HG02610 (cell line): Measurements from ENCODE around the gene NT5DC2.

ENCODE experiments used
- ATAC-seq: cut with Tn5 transposase; IDR thresholded peaks from one replicate; pipeline ENCODE4 v1.9.1; 2021; ENCODE audit warnings: mild to moderate bottlenecking, moderate library complexity; ENCODE audit not compliant: unreplicated experiment

Gene NT5DC2

DNA sequence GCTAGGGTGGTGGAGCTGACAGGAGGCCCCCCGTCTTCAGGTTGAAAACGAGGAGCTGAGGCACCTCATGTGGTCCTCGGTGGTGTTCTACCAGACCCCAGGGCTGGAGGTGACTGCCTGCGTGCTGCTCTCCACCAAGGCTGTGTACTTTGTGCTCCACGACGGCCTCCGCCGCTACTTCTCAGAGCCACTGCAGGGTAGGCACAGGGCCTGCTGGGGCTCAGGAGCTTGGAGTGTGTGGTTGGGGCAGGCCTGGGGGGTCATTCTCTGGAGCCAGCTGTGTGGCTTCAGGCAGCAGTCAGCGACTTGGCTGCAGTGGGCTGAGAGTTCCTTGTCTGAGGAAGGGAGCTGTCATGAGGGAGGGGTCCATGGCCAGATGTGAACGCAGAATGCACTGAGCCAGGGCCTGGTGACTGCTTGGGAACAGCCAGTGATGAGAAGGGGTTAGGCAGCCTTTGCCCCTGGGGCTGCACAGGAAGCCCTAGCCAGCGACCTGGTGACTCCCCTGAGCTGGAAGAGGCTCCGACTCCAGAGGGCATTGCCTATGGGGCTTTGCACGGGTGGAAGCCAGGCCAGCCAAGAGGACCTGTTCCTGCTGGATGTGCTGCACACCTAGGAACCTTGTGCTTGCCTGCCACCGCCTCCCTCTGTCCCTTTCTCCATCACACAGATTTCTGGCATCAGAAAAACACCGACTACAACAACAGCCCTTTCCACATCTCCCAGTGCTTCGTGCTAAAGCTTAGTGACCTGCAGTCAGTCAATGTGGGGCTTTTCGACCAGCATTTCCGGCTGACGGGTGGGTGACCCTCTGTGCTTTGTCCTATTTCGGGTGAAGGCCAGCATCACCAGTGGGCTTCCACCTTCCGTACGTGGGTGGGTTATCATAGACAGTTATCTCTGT, 43.4 kb downstream of the NT5DC2 start:
- ATAC-seq, result no peak

DNA sequence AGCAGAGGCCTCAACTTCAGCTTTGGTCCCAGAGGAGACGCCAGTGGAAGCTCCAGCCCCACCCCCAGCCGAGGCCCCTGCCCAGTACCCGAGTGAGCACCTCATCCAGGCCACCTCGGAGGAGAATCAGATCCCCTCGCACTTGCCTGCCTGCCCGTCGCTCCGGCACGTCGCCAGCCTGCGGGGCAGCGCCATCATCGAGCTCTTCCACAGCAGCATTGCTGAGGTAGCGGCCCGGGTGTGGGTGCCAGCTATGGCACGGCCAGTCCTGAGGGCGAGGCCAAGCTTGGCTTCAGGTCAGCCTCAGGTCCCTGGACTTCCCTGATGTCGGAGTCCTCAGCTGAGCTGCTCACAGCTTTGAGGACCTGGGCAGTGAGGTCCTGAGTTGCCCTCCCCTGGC, 44.2 kb downstream of the NT5DC2 start:
- ATAC-seq, result no peak

DNA sequence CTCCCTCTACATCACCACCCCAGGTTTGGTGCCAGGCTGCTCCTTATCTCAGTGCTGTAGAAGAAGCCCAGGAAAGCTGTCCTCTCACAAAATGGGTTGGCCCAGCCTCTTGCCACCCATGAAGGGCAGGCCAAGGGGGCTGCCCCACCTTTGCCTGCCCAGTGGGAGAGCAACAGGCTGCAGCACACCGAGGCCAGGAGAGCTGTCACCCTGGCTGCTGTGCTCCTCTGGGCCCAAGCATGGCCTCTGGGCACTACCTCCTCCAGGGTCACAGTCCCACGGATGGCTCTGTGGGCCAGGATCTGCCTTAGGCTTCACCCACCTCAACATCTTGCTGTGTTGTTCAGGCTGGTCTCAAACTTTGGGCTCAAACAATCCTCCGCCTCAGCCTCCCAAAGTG, 44.9 kb downstream of the NT5DC2 start:
- no peak for ATAC-seq

DNA sequence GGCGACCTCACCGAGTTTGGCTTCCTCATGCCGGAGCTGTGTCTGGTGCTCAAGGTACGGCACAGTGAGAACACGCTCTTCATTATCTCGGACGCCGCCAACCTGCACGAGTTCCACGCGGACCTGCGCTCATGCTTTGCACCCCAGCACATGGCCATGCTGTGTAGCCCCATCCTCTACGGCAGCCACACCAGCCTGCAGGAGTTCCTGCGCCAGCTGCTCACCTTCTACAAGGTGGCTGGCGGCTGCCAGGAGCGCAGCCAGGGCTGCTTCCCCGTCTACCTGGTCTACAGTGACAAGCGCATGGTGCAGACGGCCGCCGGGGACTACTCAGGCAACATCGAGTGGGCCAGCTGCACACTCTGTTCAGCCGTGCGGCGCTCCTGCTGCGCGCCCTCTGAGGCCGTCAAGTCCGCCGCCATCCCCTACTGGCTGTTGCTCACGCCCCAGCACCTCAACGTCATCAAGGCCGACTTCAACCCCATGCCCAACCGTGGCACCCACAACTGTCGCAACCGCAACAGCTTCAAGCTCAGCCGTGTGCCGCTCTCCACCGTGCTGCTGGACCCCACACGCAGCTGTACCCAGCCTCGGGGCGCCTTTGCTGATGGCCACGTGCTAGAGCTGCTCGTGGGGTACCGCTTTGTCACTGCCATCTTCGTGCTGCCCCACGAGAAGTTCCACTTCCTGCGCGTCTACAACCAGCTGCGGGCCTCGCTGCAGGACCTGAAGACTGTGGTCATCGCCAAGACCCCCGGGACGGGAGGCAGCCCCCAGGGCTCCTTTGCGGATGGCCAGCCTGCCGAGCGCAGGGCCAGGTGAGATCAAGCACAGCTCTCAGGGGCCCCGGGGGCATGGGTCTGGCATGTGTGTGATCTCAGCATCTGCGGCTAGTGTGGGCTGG, 45.6 kb downstream of the NT5DC2 start:
- no peak for ATAC-seq

DNA sequence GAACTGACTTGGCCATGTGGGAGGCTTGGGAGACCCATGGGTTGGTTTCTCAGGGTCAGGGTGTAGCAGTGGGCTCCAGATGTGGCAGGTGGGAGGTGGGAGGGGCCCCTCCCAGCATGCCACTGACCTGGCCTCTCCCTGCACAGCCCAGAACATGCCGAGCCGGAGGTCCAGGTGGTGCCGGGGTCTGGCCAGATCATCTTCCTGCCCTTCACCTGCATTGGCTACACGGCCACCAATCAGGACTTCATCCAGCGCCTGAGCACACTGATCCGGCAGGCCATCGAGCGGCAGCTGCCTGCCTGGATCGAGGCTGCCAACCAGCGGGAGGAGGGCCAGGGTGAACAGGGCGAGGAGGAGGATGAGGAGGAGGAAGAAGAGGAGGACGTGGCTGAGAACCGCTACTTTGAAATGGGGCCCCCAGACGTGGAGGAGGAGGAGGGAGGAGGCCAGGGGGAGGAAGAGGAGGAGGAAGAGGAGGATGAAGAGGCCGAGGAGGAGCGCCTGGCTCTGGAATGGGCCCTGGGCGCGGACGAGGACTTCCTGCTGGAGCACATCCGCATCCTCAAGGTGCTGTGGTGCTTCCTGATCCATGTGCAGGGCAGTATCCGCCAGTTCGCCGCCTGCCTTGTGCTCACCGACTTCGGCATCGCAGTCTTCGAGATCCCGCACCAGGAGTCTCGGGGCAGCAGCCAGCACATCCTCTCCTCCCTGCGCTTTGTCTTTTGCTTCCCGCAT, 46.4 kb downstream of the NT5DC2 start:
- no peak for ATAC-seq

DNA sequence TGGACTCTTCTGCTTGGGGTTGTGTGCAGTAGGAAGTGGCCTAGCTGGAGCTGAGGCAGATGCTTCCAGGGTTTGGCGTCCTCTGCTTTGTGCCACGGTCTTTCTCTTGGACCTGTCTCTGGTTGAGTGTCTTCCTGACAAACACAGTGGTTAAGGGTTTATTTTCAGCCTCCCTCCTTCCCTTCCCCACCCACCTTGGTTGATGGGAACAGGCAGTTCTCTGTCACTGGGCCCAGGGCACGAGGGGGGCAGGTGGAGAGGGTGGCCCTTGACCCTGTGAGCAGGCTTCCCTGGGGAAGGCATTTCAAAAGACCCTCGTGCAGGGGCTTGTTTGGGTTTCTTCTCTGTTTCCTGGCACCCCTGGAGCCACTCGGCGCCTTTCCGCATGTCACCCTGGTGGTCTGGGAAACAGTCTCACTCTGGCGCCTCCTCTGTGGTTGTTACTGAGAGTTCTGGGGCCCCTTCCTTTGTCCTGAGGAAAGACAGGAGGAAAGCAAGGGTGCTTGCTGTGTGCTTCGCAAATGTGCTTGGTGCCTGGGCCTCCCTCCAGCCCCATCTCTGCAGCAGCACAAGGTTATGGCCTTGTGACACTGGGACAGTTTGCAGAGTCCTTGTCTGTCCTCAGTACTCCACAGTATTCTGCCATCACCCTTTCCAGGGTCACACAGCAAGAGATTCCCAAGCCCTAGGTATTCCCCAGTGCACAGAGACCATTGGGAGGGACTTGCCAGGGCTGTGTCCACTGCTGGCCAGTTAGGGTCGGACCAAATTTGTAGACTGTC, 48.8 kb downstream of the NT5DC2 start:
- ATAC-seq, result no peak

DNA sequence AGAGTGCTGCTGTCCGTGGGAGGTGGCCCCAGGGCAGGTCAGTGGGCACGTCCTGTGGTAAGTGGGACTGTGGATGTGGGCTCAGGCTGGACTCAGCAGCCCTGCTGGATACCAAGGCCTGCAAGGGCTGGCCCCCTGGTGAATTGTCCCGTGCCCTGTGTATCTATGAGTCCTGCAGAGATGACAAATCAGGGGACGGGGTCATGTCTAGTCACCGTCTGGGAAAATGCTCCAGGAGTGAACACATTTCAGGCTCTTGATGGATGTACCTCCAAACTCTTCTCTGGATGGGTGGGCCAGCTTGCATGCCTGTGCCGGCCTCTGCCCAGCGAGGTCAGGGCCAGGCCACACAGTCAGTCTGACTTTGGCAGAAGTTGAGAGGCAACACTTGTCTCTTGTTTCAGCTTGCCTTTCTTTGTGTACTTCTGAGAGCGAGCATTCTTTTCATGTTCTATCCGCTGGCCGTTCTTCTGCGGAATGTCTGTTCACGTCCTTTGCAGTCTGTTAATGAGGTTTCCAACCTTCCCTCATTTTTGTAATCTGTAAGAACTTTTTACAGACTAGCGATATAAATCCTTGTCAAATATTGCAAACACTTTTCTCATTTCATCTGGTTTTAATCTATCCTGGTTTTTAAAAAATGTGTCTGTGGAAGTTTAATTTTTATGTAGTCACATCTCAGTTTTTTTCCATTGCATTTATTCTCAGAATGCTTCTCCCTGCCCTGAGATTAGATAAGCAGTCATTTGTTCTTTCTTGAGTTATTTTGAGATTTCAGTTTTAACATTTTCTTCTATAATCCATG, 49.9 kb downstream of the NT5DC2 start:
- ATAC-seq, result no peak

DNA sequence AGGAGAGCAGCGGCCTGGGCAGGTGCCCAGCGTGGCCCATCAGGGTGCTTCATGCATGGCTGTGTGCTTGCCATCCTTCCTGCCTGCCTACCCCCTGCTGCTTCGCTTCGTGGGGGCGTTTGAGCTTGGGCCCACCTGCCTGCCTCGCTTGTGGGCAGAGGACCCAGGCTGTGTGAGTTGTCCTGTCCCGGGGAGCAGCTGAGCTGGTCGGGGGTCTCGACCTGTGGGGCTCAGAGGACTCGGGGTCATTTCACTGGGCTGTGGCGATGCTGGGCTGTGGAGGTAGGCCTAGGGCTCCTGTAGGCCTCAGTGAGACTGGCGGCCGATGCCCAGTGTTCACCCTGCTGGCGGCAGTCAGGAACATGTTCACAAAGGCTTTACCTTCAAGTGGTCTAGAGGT, 50.6 kb downstream of the NT5DC2 start:
- no peak for ATAC-seq

DNA sequence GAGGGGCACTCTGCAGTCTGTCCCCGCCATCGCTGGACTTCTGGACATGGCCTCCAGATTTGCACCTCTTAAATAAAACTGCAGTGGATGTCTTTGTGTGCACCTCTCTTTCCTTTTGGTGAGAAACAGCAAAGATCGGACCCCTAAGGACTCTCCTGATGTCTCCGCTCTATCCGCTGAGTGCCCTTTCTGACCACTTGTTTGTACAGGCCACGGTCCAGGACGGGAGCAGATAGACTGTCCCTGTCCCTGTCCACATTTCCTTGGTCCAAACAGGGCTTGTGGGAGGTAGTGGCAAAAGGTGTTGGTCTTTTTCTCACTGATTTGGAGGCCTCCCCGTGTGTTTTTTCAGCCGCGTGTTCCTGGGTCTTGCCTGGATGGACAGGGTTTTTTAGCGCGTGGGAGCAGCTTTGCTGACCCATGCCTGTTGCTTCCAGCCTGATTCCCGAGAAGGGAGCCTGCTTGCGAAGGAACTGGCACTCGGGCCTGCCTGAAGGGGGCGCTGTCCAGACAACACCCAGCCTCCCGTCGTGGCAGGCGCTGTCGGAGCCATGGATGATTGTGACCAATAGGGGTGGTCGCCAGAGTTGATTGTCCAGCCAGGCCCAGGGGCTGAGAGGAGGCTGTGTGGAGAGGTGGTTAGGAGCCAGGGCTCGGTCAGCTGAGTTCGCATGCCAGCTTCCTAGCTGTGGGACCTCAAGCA, 51.7 kb downstream of the NT5DC2 start:
- ATAC-seq, result no peak

DNA sequence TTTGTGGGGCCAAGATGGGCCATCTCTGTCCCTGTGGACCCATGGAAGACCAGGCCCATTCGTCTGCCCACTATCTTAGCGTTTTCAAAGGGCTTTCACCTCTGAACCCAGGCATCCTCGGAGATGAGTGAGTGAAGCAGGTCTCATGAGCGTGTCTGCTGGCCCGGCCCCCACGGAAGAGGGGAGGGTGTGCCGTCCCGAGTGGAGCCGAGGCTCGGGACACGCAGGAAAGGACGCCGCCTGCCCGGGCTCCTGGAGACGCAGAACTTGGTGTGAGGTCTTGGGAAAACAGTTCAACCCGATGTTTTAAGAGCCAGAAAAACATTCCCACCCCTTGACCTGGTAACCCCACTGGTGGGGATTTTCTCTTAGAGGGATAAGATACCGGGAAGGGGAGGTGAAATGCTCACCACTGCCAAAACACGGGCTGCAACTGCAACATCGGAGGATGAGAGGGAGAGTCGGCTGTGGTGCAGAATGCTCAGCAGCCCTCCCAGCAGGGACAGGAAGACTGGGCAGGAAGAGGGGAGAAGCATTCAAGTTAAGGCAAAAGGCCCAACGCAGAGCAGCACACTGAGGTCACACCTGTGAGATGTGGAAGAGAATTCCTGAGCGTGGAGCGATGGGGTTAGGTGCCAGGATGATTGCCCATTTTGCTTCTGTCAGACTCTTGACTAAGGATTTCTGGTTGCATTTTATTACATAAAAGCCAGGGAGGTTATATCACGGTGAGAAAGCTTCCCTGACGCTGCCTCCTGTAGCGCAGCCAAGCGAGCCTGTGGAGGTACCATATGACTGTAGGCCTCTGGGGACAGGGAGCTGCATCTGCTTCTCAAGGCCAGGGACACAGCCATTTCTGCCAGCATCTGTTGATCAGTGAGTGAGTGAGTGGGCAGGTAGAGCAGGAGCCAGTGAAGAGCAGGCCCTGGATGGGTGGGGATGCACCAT, 52.6 kb downstream of the NT5DC2 start:
- no peak for ATAC-seq

DNA sequence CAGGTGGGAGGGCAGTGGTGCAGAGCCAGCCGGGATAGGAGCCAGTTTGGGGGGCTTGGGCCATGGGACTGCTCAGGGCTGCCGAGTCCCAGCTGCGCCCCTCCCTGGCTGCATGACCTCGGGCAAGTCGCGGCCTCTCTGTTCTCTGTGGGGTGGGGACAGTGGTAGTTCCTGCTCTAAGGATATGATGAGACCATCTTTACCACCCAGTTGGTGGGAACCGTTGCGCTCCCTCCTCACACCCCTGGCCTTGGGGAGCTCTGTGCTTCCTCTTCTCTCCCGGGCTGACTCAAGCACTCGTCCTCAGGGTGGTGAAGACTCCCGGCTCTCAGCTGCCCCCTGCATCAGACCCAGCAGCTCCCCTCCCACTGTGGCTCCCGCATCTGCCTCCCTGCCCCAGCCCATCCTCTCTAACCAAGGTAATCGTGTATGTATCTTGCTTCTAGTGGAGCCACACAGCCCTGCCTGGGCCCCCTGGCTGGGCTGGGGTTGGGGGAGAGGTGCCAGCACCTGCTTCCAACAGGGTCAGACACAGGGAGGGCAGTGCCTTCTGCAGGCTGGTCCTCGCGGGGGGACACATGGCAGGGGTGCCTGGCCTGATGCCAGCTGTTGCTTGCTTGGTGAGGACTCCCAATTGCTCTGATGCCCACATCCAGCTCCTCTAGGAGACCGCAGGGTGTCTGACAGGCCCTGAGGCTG, 53.6 kb downstream of the NT5DC2 start:
- ATAC-seq, result no peak

DNA sequence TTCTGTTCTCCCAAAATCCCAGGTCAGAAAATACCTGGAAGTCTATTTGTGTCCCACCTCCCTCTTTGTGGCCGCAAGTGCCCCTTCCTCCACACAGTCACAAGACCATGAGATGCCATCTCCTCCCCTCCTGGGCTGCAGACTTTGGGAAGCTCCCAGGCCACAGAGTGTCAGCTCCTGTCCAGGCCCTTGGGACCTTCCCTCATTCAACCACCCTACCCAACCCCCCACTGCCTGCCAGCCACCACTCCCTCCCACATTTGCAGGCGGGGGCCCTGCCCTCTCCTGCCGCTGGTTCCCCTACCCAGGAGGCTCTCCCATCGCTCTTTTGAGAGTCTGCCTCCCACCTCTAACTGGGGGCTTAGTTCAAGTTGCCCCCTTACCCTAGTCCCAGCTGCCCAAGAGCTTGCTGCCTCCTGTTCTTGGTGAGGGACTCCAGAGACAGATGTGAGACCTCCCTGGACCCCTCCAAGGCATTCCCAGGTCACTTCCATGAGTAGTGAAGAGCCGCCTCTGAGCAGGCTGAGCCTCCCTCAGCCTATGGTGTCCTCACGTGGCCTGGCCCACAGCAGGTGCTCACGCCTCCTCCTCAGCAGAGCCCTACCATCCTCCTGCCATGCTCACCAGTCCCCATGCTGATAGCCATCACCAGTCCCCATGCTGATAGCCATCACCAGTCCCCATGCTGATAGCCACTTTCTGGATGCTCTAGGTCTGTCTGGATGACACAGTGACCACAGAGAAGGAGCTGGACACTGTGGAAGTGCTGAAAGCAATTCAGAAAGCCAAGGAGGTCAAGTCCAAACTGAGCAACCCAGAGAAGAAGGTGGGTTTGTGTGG, 54.4 kb downstream of the NT5DC2 start:
- no peak for ATAC-seq

DNA sequence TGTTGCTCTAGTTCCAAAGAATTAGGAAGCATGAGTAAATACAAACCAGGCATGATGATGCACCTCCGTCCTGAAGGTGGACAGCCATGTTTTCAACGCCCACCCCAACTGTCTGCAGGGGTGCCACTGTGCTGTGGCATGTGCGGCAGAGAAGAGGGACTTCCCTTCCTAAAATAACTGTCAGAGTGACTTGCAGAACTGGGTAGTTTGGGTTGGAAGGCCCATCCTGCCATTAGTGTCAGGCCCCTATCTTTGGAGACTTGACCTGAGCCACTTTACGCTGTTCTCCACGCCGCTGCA, 55.9 kb downstream of the NT5DC2 start:
- no peak for ATAC-seq

DNA sequence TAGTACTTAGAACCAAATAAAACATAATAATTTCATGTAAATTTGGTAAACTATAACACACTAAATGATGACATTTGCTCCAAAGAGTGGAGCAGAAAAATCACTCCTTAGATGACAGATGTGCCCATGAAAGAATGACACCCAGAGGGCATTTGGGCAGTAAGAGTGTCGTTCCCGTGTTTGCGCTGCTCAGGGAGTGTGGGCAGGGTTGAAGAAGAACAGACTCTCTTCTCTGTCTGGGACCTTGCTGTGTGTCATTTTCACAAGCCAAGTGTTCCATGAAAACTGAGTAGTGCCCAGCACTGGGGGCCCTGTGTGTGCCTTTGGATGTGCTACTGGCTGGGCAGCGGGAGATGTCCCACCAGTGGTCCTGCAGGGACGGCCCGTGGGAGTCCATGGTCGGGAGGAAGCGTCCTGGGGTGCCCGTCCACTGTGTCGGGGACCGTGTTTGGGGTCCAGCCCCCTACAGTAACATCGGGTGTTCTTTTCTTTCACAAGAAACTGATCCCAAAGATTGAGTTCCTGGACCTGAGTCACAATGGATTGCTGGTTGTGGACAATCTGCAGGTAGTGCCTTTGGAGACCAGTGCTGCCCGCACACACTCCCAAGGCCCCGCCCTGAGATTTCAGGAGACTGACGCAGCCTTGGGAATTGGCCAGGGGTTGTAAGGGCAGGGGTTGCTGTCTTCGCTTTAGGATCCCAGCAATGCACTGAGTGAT, 56.4 kb downstream of the NT5DC2 start:
- ATAC-seq, result no peak
